H9 (cell line): ENCODE results near the gene ATG7. TPM values are rescaled to one million over a fixed set of nuclear protein-coding genes. Genes with fewer than 3 reads are reported as not detected.
A peak's percentile ranks its signal among the peaks of the same experiment; 100 is the strongest.

Experiments
- DNase-seq: peaks from one replicate; pipeline ENCODE4 v3.0.0-alpha.2; 2017
- H2AFZ ChIP-seq: one replicate; pipeline ENCODE4 v1.6.1; 2013; ENCODE audit warnings: mild to moderate bottlenecking, low read length, control low read depth, moderate library complexity
- H2AK5ac ChIP-seq: 2 replicates; pipeline ENCODE4 v1.6.1; 2013; ENCODE audit warnings: low read length, control low read depth, mixed read lengths; ENCODE audit not compliant: insufficient read length
- H2BK120ac ChIP-seq: one replicate; pipeline ENCODE4 v1.6.1; 2013; ENCODE audit warnings: low read depth, mild to moderate bottlenecking, low read length, control low read depth, inconsistent platforms; ENCODE audit not compliant: poor library complexity, severe bottlenecking
- H2BK12ac ChIP-seq: 2 replicates; pipeline ENCODE4 v1.6.1; 2013; ENCODE audit warnings: low read length, control low read depth, mixed read lengths, low read depth; ENCODE audit not compliant: insufficient read length
- H2BK15ac ChIP-seq: 2 replicates; pipeline ENCODE4 v1.6.1; 2013; ENCODE audit warnings: low read depth, low read length, control low read depth
- H2BK20ac ChIP-seq: one replicate; pipeline ENCODE4 v1.6.1; 2013; ENCODE audit warnings: low read depth, mild to moderate bottlenecking, low read length, control low read depth, inconsistent platforms; ENCODE audit not compliant: poor library complexity, severe bottlenecking
- H2BK5ac ChIP-seq: 2 replicates; pipeline ENCODE4 v1.6.1; 2013; ENCODE audit warnings: low read length, control low read depth, mixed read lengths; ENCODE audit not compliant: insufficient read length
- H3K14ac ChIP-seq: 2 replicates; pipeline ENCODE4 v1.6.1; 2013; ENCODE audit warnings: low read length, control low read depth; ENCODE audit not compliant: insufficient read depth
- H3K18ac ChIP-seq: 2 replicates; pipeline ENCODE4 v1.6.1; 2013; ENCODE audit warnings: low read depth, mild to moderate bottlenecking, mixed read lengths, low read length, control low read depth; ENCODE audit not compliant: insufficient read length
- H3K23ac ChIP-seq: 2 replicates; pipeline ENCODE4 v1.6.1; 2013; ENCODE audit warnings: low read length, control low read depth, mixed read lengths, low read depth; ENCODE audit not compliant: insufficient read length
- H3K23me2 ChIP-seq: 2 replicates; pipeline ENCODE4 v1.6.1; 2013; ENCODE audit warnings: low read depth, mild to moderate bottlenecking, mixed read lengths, low read length, control low read depth; ENCODE audit not compliant: insufficient read length, poor library complexity, severe bottlenecking
- H3K27ac ChIP-seq: 2 replicates; pipeline ENCODE4 v1.5.1; 2013; ENCODE audit warnings: low read length, control low read depth, mixed read lengths, low read depth; ENCODE audit not compliant: insufficient read length
- H3K27me3 ChIP-seq: 2 replicates; pipeline ENCODE4 v1.6.1; 2013; ENCODE audit warnings: low read length, control low read depth, inconsistent platforms; ENCODE audit not compliant: insufficient read depth
- H3K4ac ChIP-seq: 2 replicates; pipeline ENCODE4 v1.6.1; 2013; ENCODE audit warnings: low read depth, mild to moderate bottlenecking, control low read depth, inconsistent platforms, low read length, moderate library complexity
- H3K4me1 ChIP-seq: 2 replicates; pipeline ENCODE4 v1.6.1; 2013; ENCODE audit warnings: low read length, control low read depth, inconsistent platforms; ENCODE audit not compliant: insufficient read depth
- H3K4me2 ChIP-seq: 2 replicates; pipeline ENCODE4 v1.6.1; 2013; ENCODE audit warnings: low read length, control low read depth, mixed read lengths; ENCODE audit not compliant: insufficient read length, insufficient read depth
- H3K56ac ChIP-seq: 2 replicates; pipeline ENCODE4 v1.6.1; 2013; ENCODE audit warnings: low read depth, mild to moderate bottlenecking, mixed read lengths, low read length, control low read depth; ENCODE audit not compliant: insufficient read length
- H3K79me1 ChIP-seq: 2 replicates; pipeline ENCODE4 v1.6.1; 2013; ENCODE audit warnings: low read depth, mild to moderate bottlenecking, moderate library complexity, low read length, control low read depth, inconsistent platforms; ENCODE audit not compliant: insufficient read depth, poor library complexity, severe bottlenecking
- H3K79me2 ChIP-seq: 2 replicates; pipeline ENCODE4 v1.6.1; 2013; ENCODE audit warnings: low read length, control low read depth, inconsistent platforms; ENCODE audit not compliant: insufficient read depth
- H3K9ac ChIP-seq: 2 replicates; pipeline ENCODE4 v1.6.1; 2013; ENCODE audit warnings: low read length, control low read depth, mixed read lengths; ENCODE audit not compliant: insufficient read length; ENCODE audit errors: extremely low read depth
- H3K9me3 ChIP-seq: one replicate; pipeline ENCODE4 v1.6.1; 2013; ENCODE audit warnings: low read depth, low read length, inconsistent platforms; ENCODE audit not compliant: control insufficient read depth
- H3T11ph ChIP-seq: one replicate; pipeline ENCODE4 v1.6.1; 2013; ENCODE audit warnings: mild to moderate bottlenecking, low read length, control low read depth, inconsistent platforms
- H4K20me1 ChIP-seq: one replicate; pipeline ENCODE4 v1.6.1; 2013; ENCODE audit not compliant: control insufficient read depth, insufficient read length, insufficient read depth
- H4K5ac ChIP-seq: 2 replicates; pipeline ENCODE4 v1.6.1; 2013; ENCODE audit warnings: low read depth, mild to moderate bottlenecking, mixed read lengths, low read length, control low read depth; ENCODE audit not compliant: insufficient read length
- H4K8ac ChIP-seq: replicated peaks from 2 replicates; pipeline ENCODE4 v1.6.1; 2013; ENCODE audit warnings: low read length, control low read depth, mixed read lengths, low read depth; ENCODE audit not compliant: insufficient read length
- H4K91ac ChIP-seq: 2 replicates; pipeline ENCODE4 v1.6.1; 2013; ENCODE audit warnings: low read depth, mild to moderate bottlenecking, moderate library complexity, mixed read lengths, low read length, control low read depth; ENCODE audit not compliant: insufficient read length
- H3K27ac Mint-ChIP-seq, 3 experiments: 2 replicates in 2 of 3; 3 replicates in 1 of 3; pipeline ENCODE4 v1.8.0; 2020 to 2021; ENCODE audit warnings: mixed read lengths in 3 of 3, mild to moderate bottlenecking in 1 of 3, moderate library complexity in 1 of 3
- H3K27me3 Mint-ChIP-seq: 2 replicates; pipeline ENCODE4 v1.8.0; 2021; ENCODE audit warnings: low read depth, mild to moderate bottlenecking, moderate library complexity, mixed read lengths
- H3K36me3 Mint-ChIP-seq, 3 experiments: 2 replicates in 2 of 3; 3 replicates in 1 of 3; pipeline ENCODE4 v1.8.0; 2020 to 2021; ENCODE audit warnings: low read depth in 3 of 3, mixed read lengths in 3 of 3; ENCODE audit not compliant: insufficient read depth in 1 of 3
- H3K4me1 Mint-ChIP-seq, 2 experiments: 2 replicates each; pipeline ENCODE4 v1.8.0; 2020; ENCODE audit warnings: mixed read lengths in 2 of 2
- H3K4me3 Mint-ChIP-seq, 2 experiments: 2 replicates in 1 of 2; 3 replicates in 1 of 2; pipeline ENCODE4 v1.8.0; 2020 to 2021; ENCODE audit warnings: mild to moderate bottlenecking in 2 of 2, mixed read lengths in 2 of 2, moderate library complexity in 1 of 2
- H3K9me3 Mint-ChIP-seq, 2 experiments: 2 replicates in 1 of 2; 3 replicates in 1 of 2; pipeline ENCODE4 v1.8.0; 2020; ENCODE audit warnings: mild to moderate bottlenecking in 2 of 2, mixed read lengths in 2 of 2, moderate library complexity in 1 of 2
- WGBS: extraction: QIAGEN DNeasy Blood & Tissue Kit; methylation state at CpG from one replicate; pipeline ENCODE4 v1.1.7; 2013; ENCODE audit warnings: missing lambda C conversion rate, low lambda C conversion rate, mixed read lengths; ENCODE audit not compliant: insufficient read length; ENCODE audit errors: extremely low coverage; 5-methylcytosine and 5-hydroxymethylcytosine counted together
- total RNA-seq: library from RNA; stranded (reverse); gene quantifications from 2 replicates; pipeline ENCODE4 v1.2.1, GENCODE V29; 2021
- TF ChIP-seq, protein P1 (sequence below): fragments of 200-600 bp; sonication (generic); conservative IDR thresholded peaks from 3 replicates; pipeline ENCODE4 v1.8.0; 2021; ENCODE audit warnings: antibody characterized with exemption, mild to moderate bottlenecking

Gene ATG7
- total RNA-seq, 1 experiment from 2014 or later: 17.9 TPM

DNA sequence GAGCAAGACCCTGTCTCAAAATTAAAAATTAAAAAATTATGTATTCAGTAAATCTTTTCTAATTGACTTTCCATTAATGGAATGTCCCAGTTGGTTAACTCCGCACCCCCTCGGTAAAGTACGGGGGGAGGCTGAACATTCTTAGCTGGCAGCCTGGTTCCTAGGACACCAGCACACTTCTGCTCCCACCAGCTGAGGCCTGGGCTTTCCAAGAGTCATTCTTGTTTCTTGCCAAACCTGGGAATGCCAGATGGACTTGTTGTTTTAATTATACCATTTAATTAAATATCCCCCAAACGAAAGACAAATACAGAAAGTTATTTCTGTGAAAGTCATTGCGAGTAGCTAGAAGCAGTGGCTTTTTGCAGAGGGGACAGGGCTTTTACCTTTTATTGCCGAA is 192.2 kb downstream of the ATG7 start:
- no peaks in the 10 kb centered on the region for H3K27me3 Mint-ChIP-seq
- no peaks in the 10 kb centered on the region for H3K79me1 ChIP-seq
- peak overlapping the region in 1 of 3 experiments; percentile 27; a peak in 1 of 7 replicates for H3K27ac Mint-ChIP-seq

More for the DNA sequence above, 192.2 kb downstream of the ATG7 start:
- no peak overlapping the region for H4K91ac ChIP-seq
- H3K4me2 ChIP-seq: no peak overlapping the region
- H2BK15ac ChIP-seq: no peak overlapping the region
- H3K23me2 ChIP-seq: no peaks in the 10 kb centered on the region
- H3K9me3 ChIP-seq: no peaks in the 10 kb centered on the region
- no peak overlapping the region for H3T11ph ChIP-seq
- H2BK120ac ChIP-seq: no peak overlapping the region
- no peaks in the 10 kb centered on the region for H3K36me3 Mint-ChIP-seq
- H2AK5ac ChIP-seq: no peak overlapping the region
- H4K5ac ChIP-seq: no peak overlapping the region
- no peaks in the 10 kb centered on the region for H3K9me3 Mint-ChIP-seq
- no peak for DNase-seq
- no peaks in the 10 kb centered on the region for H3K4me1 ChIP-seq
- no peak overlapping the region for H3K4ac ChIP-seq
- no peak overlapping the region for H3K27ac ChIP-seq
- H3K18ac ChIP-seq: no peak overlapping the region
- no peak overlapping the region for H2BK5ac ChIP-seq
- H2BK12ac ChIP-seq: no peak overlapping the region
- H3K56ac ChIP-seq: no peak overlapping the region
- H2BK20ac ChIP-seq: no peak overlapping the region
- H3K27me3 ChIP-seq: no peaks in the 10 kb centered on the region
- H3K14ac ChIP-seq: no peak overlapping the region
- peaks cover 7 to 13% of the 10 kb centered on the region in 2 experiments for H3K4me1 Mint-ChIP-seq
- WGBS: no CpG with 5 or more reads among the region's 6 CpGs
- H2AFZ ChIP-seq: no peak overlapping the region
- H4K8ac ChIP-seq: no peak overlapping the region
- TF ChIP-seq, protein P1, sequence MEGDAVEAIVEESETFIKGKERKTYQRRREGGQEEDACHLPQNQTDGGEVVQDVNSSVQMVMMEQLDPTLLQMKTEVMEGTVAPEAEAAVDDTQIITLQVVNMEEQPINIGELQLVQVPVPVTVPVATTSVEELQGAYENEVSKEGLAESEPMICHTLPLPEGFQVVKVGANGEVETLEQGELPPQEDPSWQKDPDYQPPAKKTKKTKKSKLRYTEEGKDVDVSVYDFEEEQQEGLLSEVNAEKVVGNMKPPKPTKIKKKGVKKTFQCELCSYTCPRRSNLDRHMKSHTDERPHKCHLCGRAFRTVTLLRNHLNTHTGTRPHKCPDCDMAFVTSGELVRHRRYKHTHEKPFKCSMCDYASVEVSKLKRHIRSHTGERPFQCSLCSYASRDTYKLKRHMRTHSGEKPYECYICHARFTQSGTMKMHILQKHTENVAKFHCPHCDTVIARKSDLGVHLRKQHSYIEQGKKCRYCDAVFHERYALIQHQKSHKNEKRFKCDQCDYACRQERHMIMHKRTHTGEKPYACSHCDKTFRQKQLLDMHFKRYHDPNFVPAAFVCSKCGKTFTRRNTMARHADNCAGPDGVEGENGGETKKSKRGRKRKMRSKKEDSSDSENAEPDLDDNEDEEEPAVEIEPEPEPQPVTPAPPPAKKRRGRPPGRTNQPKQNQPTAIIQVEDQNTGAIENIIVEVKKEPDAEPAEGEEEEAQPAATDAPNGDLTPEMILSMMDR: no peak
- no peak overlapping the region for H3K4me3 Mint-ChIP-seq
- H3K9ac ChIP-seq: no peak overlapping the region
- H3K23ac ChIP-seq: no peak overlapping the region
- H3K79me2 ChIP-seq: no peaks in the 10 kb centered on the region
- peaks cover 4% of the 10 kb centered on the region for H4K20me1 ChIP-seq
